OCI-LY7 (cell line): ENCODE data around the gene ZNF445.

Source experiments
- CTCF ChIP-seq: fragments of 200-600 bp; sonication (generic); conservative IDR thresholded peaks from 2 replicates; pipeline ENCODE4 v1.5.1; 2014; ENCODE audit warnings: mild to moderate bottlenecking, antibody characterized with exemption, low read length, moderate library complexity, mixed read lengths
- EZH2phosphoT487 ChIP-seq: fragments of 200-600 bp; sonication (generic); IDR thresholded peaks from 2 replicates; pipeline ENCODE4 v1.6.1; 2018; ENCODE audit warnings: low read depth, borderline replicate concordance, mild to moderate bottlenecking, mixed run types, antibody characterized with exemption, low read length, moderate library complexity, mixed read lengths

- no peak for TF ChIP-seq CTCF
- no peak for TF ChIP-seq EZH2phosphoT487
Observed at GRCh38 chr3:44444896-44445691, 32.4 kb downstream of the ZNF445 start.
